DMS 273 treated with DMSO at 0.1 percent for 48 hours (cell line): Measurements from ENCODE around the gene CNOT11.

Experiments
- DNase-seq: peaks from one replicate; lab custom pipeline; 2025; lab: John Stamatoyannopoulos, UW

Gene CNOT11

DNA sequence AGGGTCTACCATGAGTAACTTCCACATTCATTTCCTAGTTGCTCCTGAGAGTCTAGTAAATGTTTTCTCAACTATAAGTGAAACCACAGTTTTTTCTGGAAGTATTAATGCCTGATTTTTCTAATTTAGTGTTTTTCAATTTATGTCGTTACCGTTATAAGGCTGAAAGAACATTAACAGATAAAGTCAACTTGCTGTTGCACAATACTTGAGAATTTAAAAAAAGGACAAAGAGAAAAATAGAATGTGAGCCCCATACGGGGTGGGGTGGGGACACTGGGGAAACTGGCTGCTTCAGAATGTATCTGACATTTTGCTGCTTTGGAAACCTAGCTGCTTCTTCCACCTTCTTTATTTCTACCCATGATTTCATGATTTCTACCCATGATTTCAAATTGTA lies 26.2 kb downstream of the CNOT11 start:
- DNase-seq = no peak

DNA sequence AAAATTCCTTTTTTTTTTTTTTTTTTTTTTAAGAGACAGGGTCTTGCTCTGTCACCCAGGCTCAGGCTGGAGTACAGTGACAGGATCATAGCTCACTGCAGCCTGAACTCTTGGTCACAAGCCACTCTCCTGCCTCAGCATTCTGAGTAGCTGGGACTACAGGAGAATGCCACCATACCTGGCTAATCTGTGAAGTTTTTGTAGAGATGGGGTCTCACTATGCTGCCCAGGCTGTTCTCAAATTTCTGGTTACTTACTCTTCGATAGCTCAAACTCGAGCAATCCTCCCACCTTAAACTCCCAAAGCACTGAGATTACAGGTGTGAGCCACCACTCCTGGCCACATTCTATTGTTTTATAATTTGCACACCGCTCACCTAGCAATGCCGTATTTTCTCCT lies 28.8 kb downstream of the CNOT11 start:
- DNase-seq = no peak

DNA sequence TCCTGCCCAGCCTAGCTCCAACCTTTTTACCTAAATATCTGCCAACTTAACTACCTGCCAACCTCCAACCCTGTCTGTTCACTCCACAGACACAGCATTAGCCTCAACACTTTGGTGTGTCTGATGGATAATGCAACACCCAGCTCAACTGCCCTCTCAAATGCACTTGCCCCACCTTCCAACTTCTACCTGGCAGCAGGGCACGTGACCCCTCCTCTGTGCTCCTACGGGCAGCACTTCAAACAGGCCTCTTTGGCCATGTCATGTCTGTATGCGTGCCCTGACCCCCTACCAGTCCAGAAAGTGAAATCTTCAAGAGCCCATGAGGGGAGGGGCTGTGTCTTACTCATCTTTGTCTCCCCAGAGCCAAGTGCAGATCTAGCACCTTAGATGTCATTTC lies 30.3 kb downstream of the CNOT11 start:
- no peak for DNase-seq

DNA sequence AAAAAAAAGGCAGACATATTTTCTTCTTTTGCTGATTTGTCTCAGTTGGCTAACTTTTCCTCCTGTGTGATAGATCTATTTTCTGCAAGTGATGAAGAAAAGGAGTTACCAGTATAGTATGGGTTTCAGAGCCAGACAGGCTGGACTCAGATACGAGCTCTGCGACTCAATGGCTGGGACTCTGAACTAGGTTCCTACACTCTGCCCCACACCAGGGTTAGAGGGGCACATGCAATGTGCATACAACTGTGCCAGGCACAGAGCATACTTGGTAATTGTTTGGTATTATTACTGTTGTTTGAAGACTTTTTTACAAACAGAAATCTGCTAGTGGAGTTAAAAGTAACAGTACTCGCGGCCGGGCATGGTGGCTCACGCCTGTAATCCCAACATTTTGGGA lies 34.0 kb downstream of the CNOT11 start:
- no peak for DNase-seq

DNA sequence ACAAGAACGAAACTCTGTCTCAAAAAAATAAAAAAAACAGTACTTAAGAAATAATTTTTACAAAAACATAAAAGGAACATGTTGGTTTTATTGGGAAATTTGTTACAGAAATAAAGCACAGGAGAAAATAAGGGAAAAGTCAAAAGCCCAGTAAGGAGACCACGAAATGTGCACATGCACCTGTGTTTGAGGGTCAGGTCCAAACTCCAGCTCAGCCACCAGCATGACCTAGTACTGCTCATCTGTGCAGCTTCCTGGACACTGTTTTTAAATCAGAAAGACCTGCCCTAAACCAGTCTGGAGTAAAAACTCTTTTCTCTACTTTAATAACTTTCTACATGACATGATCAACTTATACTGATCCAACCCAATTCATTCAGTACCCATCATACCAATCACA lies 34.6 kb downstream of the CNOT11 start:
- no peak for DNase-seq

DNA sequence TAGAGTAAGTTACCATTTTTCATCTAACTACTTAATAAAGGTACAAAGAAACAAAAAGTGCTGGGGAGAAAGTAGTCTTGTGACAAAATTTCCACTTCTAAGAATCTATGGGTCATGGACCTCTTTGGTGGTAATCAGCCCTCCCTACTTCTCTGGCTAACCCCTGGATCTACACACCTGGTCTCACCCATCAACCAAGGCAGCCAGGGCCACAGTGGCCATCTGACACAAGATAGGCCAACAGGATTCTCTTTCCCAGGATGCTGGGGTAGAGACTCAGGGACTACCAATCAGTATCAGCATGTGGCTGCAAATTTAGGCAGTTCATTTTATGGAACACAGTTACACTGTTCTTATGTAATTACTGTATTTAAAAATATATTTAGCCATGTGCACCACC lies 38.0 kb downstream of the CNOT11 start:
- no peak for DNase-seq

DNA sequence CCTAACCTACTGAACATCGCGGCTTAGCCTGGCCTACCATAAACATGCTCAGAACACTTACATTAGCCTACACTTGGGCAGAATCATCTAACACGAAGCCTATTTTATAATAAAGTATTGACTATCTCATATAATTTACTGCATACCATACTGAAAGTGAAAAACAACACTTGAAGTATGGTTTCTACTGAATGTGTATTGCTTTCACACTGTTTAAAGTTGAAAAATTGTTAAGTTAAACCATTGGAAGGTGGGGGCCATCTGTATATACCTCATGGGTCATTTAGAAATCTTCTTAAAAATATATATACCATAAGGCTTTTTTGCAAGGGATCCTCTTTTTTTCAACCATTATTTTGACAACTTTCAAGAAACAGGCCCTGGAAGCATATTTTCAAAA lies 39.3 kb downstream of the CNOT11 start:
- DNase-seq = no peak

DNA sequence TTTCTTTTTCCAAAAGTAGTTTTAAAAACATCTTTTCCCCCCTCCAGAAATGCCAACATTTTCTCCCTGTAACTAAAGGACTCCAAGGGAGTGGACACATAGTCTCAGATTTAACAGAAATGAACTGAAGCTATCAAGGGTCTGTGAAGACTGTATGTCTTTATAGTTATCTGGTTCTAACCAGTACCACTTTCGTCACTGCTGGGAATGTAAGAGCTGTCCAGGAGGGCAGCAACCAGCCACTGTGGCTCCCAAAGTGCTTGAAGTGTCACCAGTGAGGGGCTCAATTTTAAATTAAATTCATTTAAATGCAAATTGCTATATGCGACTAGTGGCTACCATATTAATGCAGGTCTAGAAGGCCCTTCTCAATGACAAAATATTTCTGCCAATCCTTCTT lies 40.9 kb downstream of the CNOT11 start:
- no peak for DNase-seq

DNA sequence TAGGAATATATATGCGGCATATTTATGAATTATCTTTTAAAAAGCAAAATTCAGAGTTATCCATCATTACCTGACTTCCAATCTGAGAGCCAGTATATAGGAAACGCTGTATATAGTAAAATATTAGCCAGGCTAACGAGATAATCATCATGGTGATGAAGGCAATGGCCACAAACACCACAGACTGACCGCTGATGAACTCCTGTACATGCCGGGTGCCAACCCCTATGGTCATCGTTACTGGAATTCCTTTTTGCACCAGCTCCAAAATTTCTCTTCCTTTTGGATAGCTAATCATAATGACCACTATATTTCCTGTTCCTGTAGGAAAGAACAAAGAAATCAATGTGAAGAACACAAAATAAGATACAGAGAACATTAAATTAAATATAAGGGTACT lies 42.2 kb downstream of the CNOT11 start:
- DNase-seq = no peak

DNA sequence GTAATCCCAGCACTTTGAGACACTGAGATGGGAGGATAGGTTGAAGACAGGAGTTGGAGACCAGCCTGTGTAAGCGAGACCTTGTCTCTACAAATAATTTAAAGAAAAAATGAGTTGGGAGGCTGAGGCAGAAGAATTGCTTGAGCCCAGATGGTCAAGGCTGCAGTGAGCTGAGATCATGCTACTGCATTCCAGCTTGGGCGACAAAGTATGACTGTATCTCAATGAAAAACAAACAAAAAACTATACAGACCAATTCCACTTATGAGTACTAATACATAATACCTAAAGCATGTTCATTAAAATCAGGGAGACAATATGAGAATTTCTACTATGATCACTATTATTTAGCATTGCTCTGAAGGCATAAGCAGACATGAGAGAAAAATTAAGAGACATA lies 43.2 kb downstream of the CNOT11 start:
- DNase-seq = no peak

DNA sequence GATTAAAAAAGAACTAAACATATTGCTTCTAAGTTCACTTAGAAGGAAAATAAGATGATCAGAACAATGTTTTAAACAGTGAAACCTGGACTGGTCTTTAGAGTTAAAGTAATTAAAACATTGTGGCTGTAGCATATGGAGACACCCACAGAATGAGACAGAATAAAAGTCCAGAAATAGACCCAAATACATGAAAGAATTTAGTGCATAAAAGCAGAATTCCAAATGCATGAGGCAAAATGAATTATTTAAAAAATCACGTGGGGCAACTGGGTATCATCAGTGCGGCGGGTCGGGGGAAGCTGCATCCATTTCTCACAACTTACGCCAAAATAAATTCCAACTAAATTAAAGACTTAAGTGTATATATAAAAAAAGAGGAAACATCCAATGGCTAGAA lies 43.7 kb downstream of the CNOT11 start:
- DNase-seq = no peak

DNA sequence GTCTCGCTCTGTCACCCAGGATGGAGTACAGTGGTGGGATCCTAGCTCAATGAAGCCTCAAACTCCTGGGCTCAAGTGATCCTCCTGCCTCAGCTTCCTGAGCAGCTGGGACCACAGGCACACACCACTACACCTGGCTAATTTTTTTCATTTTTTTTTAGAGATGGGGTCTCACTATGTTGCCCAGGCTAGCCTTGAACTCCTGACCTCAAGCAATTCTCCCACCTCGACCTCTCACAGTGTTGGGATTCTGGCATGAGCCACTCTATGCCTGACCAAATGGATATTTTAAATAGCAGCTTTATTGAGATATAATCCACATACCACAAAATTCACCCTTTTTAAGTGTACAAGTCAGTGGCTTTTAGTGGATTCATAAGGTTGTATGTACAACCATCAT lies 44.7 kb downstream of the CNOT11 start:
- DNase-seq = no peak

DNA sequence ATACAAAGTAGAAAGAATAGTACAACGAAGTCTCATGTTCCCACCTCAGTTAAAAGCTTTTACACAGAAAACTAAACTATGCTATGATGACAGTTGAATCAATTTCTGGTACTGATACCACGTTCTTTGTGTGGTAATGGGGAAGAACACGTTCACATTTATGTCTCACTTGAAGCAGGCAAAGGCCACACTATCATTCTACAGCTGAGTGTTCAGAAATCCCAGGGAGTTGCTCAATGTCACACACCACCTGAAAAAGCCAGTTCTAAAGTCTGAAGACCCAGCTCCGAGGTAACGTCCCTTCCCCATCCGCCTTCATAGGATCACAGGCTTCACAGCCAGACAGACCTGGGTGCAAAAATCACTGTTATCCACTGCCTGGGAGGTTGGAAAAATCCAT lies 46.9 kb downstream of the CNOT11 start:
- no peak for DNase-seq

DNA sequence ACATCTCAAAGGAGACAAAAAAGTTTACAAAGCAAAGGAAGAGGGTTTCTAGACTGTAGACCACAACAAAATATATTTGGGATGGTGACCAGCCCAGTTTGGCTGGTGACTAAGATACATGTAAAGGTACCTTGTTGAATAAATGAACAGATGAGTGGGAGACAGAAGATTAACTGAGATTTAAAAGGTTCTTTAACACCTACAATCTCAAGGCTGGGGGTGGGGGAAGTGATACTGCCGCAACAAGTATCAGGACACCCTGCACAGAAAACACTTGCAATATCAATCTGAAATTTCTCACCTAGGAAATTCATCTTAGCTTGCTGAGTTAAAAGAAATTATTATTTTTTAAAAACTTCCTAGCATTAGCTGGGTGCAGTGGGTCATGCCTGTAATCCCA lies 47.5 kb downstream of the CNOT11 start:
- DNase-seq = no peak

DNA sequence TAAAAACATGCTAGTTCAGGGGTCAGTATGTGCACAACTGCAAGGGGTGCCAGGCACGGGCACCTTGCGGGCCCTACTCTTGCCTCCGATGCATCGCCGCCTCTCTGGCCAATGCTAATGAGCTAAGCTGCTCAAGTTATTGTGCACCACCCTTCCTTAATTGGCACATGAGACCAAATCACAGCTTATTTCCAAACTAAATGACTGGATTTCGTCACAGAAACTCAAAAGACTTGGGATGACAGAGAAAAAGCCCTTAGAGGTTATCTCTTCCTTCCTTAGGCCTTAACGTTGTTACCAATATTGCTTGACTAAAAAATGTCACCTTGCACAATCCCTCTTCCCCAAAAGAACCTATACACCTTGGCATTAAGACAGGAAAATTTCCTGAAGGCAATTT lies 48.1 kb downstream of the CNOT11 start:
- DNase-seq = no peak

DNA sequence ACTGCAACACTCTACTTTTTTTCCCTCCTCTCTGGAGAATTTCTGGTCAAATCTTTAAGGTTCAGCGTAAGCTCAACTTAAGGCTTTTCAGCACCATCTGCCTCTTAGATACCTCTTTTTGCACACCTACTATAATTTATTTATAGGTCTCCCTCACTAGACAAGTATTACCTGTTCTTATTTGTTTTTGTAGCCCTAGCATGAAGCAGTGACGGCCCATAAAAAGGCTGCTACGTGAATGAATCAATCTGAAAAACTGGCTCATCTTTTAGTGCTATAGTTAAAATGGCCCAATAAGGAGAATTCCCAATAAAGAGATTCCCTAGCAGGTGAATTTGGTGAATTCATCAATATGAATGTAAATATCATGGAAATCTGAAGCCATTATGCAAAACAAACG lies 49.3 kb downstream of the CNOT11 start:
- DNase-seq = no peak

DNA sequence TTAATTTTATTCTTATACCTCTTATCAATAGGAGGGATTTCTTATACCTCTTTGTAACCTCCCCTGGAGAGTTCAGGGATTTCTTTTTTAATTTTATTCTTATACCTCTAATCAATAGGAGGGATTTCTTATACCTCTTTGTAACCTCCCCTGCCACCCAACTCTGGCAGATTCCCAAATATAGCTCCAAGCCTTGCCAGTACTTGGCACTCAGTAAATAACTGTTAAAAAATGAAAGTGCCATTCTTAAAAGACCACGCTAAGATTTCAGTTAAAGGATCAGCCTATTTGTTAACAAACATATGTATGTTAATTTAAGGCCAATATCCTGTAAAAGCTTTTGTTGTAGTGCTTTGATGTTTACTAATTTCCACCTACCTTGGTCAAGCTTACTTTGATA lies 51.0 kb downstream of the CNOT11 start:
- no peak for DNase-seq

DNA sequence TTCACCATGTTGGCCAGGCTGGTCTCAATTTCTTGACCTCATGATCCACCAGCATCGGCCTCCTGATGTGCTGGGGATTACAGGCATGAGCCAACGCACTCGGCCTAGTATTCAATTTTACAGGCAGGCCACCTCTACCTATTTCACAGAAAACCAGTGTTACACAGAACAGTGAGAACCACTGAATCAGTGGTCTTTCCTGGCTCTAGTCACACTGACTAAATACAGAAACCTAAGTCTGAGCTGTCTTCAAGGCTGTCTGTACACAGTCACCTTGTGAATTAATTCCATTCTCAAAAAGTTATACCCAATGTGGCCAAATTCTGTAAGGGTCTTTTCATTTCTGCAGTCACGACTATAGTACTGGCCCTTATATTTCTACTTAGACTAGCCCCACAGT lies 52.3 kb downstream of the CNOT11 start:
- DNase-seq = no peak

DNA sequence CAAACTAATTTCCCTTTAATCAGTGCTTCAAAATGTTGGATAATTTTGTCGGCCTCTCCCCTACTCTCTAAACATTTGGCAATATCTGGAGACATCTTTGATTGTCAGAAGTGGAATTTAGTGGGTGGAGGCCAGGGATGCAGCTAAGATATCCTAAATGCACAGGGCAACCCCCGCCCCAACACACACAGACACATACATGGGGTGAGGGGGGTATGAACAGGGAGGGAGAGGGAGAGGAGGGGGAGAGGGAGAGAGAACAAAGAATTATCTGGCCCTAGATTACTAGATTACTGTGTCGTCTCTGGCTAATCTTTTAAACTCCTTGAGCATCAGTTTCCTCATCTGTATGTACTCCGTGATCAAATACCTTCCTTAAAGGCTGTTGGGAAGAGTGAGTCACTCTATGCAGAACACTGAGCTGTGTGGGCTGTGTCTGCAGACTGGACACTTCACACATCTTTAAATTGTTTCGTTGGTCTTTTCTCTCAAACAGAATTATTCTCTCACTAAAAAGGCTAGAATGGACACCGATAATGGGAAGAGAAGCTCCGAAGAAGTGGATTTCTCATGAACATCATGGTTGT lies 52.9 kb downstream of the CNOT11 start:
- DNase-seq = no peak

DNA sequence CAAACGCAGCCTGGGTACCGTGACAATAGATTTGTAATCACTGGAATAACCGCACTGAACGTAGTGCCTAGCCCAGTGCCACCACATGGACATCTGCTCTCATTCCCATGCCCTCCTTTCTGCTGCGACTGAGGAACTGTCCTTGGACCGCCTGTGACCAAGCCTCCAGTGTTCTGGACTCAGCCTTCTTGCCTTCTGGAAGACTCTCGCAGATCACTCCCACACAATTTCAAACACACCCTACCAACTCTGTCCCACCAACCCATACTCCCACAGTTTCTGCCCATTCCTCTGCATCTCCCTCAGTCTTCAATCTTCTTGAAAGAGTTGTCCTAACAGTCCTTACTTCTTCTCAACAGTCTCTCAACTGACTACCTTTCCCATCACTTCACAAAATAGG lies 53.7 kb downstream of the CNOT11 start:
- DNase-seq = no peak

DNA sequence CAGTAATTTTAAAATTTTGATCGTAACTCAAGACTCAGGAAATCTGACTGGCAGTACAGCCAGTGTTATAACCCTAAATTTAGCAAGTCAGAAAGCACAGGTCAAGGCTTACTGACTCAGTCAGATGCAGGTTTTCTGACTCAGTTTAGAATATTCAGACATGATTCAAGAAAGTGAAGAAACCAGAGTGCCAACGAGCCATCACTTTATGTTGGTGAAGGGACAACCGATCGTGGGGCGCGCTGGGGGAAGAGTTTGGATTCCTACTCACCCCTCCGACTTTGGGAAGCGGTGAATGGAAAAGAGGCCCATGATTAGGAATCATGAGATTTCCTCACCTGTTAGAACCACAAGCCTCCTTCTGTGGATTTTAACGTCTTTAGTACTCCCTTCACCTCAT lies 54.8 kb downstream of the CNOT11 start:
- no peak for DNase-seq

DNA sequence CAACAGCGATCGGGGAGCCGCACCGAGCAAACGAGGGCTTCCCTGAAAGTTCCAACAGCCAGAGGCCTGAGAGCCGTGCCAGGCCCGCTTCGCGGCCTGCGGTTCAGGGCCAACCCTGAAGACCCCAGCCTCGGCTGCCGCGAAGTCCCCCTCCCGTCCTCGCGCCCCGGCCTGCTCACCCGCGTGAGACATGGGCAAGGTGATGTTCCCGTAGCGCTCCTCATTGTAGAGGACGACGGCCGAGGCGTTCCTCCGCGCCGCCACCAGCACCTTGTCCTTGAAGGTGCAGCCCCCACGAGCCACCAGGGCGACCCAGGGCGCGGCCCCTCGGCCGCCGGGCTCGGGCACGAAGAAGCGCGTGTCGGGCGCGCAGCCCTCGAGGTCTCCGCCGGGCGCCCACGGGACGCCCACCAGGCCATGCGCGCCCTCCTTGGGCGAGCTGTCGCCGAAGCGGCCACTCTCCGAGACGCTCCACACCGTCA lies 55.3 kb downstream of the CNOT11 start:
- no peak for DNase-seq

DNA sequence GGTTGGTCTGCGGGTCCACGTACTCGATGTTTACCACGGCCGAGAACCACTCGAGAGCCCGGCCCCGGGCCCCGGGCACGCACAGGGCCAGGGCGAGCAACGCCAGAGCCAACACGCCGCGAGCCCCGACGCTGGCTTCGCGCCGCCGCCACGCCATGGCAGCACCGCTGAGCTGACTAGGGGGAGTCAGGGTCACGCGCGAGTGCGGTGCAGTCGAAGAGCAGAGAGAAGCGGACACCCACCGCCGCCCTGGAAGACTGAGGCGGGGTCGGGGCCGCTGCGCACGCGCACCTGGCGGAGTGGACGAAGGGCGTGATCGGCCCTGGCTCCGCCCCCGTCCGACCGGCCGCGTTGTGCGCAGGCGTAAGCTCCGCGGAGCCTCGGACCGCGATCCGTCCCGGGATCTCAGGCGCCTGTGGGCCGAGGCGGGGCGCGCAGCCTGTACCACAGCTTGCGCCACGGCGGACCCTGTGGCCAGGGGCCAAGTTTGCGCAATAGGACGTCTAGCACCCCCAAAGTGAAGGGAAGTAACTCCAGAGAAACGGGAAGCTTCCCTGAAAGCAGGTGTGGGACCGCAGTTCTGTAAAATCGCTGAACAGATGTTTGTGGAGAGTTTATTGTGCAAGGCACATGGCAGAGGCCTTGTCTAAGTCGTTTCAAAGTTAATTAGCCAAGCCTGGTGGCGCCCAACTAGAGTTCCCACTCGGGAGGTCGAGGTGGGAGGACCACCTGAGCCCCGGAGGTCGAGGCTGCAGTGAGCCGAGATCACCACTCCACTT lies 55.9 kb downstream of the CNOT11 start, which contains the start of gene RNF149:
RNF149 (minus strand) TSS at position 270 of the 779 bp plus-strand sequence; CDS start at position 157, 113 bp downstream.
- DNase-seq = peak; percentile 81
